ENCODE data around the gene GAMT. TPM values are rescaled to one million over a fixed set of nuclear protein-coding genes. Genes with fewer than 3 reads are reported as not detected.

The GAMT gene
- total RNA-seq, 1 experiment from 2014 or later, result 101 TPM

Other genes starting within 250 kb of the GAMT start
- gene SBNO2, start 227.3 kb downstream of the GAMT start, total RNA-seq (2014; rRNA removed; shearing (Covaris generic)), result 37.0 and 51.1 TPM in 2 replicates
- 87.8 and 98.9 TPM in 2 replicates for gene STK11, start 195.8 kb downstream of the GAMT start, total RNA-seq (2014; rRNA removed; shearing (Covaris generic))
- 0.93 and 0.95 TPM in 2 replicates for gene CBARP, start 163.5 kb downstream of the GAMT start, total RNA-seq (2014; rRNA removed; shearing (Covaris generic))
- 42.2 and 78.9 TPM in 2 replicates for gene ATP5F1D, start 159.8 kb downstream of the GAMT start, total RNA-seq (2014; rRNA removed; shearing (Covaris generic))
- gene MIDN, start 153.0 kb downstream of the GAMT start, total RNA-seq (2014; rRNA removed; shearing (Covaris generic)), result 7.0 and 19.2 TPM in 2 replicates
- gene CIRBP, start 132.2 kb downstream of the GAMT start, total RNA-seq (2014; rRNA removed; shearing (Covaris generic)), result 124 and 266 TPM in 2 replicates
- gene FAM174C, start 126.0 kb downstream of the GAMT start, total RNA-seq (2014; rRNA removed; shearing (Covaris generic)), result 90.5 and 93.6 TPM in 2 replicates
- gene EFNA2, start 115.7 kb downstream of the GAMT start, total RNA-seq (2014; rRNA removed; shearing (Covaris generic)), result 9.1 and 9.9 TPM in 2 replicates
- gene NDUFS7, start 17.6 kb downstream of the GAMT start, total RNA-seq (2014; rRNA removed; shearing (Covaris generic)), result 169 and 186 TPM in 2 replicates
- gene DAZAP1, start 6.0 kb upstream of the GAMT start, total RNA-seq (2014; rRNA removed; shearing (Covaris generic)), result 84.8 and 110 TPM in 2 replicates
- 2,554 and 2,923 TPM in 2 replicates for gene RPS15, start 36.9 kb upstream of the GAMT start, total RNA-seq (2014; rRNA removed; shearing (Covaris generic))
- 0.79 and 5.5 TPM in 2 replicates for gene APC2, start 48.6 kb upstream of the GAMT start, total RNA-seq (2014; rRNA removed; shearing (Covaris generic))
- 44.0 and 60.4 TPM in 2 replicates for gene C19orf25, start 77.7 kb upstream of the GAMT start, total RNA-seq (2014; rRNA removed; shearing (Covaris generic))
- 3.1 and 5.4 TPM in 2 replicates for gene PCSK4, start 88.8 kb upstream of the GAMT start, total RNA-seq (2014; rRNA removed; shearing (Covaris generic))
- gene REEP6, start 89.6 kb upstream of the GAMT start, total RNA-seq (2014; rRNA removed; shearing (Covaris generic)), result 4.1 and 4.3 TPM in 2 replicates
- gene ADAMTSL5, start 111.5 kb upstream of the GAMT start, total RNA-seq (2014; rRNA removed; shearing (Covaris generic)), result 3.9 and 6.4 TPM in 2 replicates
- 0.22 TPM in 1 of 2 replicates, not detected in the other for gene PLK5, start 122.5 kb upstream of the GAMT start, total RNA-seq (2014; rRNA removed; shearing (Covaris generic))
- 63.7 and 79.0 TPM in 2 replicates for gene MEX3D, start 166.8 kb upstream of the GAMT start, total RNA-seq (2014; rRNA removed; shearing (Covaris generic))
- gene MBD3, start 191.3 kb upstream of the GAMT start, total RNA-seq (2014; rRNA removed; shearing (Covaris generic)), result 158 and 172 TPM in 2 replicates
- 74.2 and 88.5 TPM in 2 replicates for gene UQCR11, start 203.9 kb upstream of the GAMT start, total RNA-seq (2014; rRNA removed; shearing (Covaris generic))